SK-N-MC (cell line): Measurements from ENCODE around the gene FSIP1.

ENCODE experiments used
- EZH2 ChIP-seq: fragments of 200-600 bp; sonication (generic); IDR thresholded peaks from one replicate; pipeline ENCODE4 v1.6.1; 2017; ENCODE audit warnings: antibody characterized with exemption
- FOXP2 ChIP-seq: optimal IDR thresholded peaks from 2 replicates; pipeline ENCODE3; 2011; ENCODE audit warnings: mild to moderate bottlenecking, moderate library complexity; ENCODE audit not compliant: insufficient read depth; ENCODE audit errors: extremely low read length, control extremely low read depth
- POLR2AphosphoS5 ChIP-seq: IDR thresholded peaks from 2 replicates; pipeline ENCODE4 v1.6.1; 2012; ENCODE audit warnings: mild to moderate bottlenecking, low read depth, low read length, borderline replicate concordance

DNA sequence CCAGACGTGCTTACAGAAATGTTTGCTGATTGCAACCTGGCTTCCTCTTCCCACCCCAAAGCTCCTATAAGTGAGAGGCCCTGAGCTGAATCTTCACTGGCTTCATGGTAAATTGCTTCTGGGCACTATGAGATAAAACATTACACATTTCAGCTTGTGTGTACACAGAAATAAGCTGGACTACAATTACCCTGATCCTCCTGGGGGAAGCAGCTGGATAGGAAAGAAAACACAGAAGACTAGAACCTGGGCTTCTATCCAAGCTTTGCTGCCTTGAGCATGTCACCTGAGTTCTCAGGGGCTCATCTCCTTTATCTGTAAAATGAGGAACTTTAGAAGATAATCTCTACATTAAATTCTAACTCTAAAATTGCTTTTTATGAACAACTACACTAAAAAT lies 161.4 kb downstream of the FSIP1 start:
- no peak for TF ChIP-seq POLR2AphosphoS5
- TF ChIP-seq EZH2: no peak
- no peak for TF ChIP-seq FOXP2
